Bone marrow (tissue), 2 donors: ENCODE measurements around the gene DPP10.
"Not testable (repeated sequence)": the region's sequence is repeated elsewhere in the genome, so short reads cannot be mapped to it uniquely, and the experiment has no call there.

ENCODE experiments used
- DNase-seq, 2 donors: peaks; one replicate each; lab custom pipeline; 2025; lab: John Stamatoyannopoulos, UW

DPP10 gene

GRCh38 chr2:114515882-114516281, 73.4 kb downstream of the DPP10 start:
- DNase-seq, result no peak

GRCh38 chr2:114517580-114517979, 75.1 kb downstream of the DPP10 start:
- DNase-seq, result no peak

- no peak for DNase-seq
Observed at GRCh38 chr2:114518738-114519137, 76.3 kb downstream of the DPP10 start.

GRCh38 chr2:114522612-114523011, 80.2 kb downstream of the DPP10 start:
- not testable (repeated sequence) for DNase-seq

- DNase-seq, result no peak
Observed at GRCh38 chr2:114525955-114526354, 83.5 kb downstream of the DPP10 start.

- DNase-seq, result no peak
Observed at GRCh38 chr2:114526841-114527240, 84.4 kb downstream of the DPP10 start.

DNA sequence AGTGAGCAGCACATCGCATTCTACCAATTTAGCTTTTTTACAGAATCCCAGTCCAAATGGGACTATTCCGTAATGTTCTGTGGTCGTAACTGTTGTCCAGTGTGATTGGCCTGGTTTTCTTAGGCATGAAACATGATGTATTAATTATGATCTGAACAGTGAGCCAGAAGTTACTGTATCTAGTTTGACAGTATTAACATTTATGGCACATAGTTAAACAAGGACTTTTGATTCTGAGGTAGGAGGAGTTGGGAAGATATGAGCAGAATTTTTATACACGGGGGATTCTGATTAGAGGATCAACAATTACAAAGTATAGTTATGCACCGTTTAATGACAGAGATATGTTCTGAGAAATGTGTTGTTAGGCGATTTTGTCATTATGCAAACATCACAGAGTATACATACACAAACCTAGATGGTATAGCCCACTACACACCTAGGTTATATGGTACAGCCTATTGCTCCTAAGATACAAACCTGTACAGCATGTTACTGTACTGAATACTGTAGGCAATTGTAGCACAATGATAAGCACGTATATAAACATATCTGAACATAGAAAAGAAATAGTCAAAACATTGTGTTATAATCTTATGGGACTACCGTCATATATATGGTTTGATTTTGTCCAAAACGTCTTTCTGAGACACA, 85.0 kb downstream of the DPP10 start:
- no peak for DNase-seq

DNA sequence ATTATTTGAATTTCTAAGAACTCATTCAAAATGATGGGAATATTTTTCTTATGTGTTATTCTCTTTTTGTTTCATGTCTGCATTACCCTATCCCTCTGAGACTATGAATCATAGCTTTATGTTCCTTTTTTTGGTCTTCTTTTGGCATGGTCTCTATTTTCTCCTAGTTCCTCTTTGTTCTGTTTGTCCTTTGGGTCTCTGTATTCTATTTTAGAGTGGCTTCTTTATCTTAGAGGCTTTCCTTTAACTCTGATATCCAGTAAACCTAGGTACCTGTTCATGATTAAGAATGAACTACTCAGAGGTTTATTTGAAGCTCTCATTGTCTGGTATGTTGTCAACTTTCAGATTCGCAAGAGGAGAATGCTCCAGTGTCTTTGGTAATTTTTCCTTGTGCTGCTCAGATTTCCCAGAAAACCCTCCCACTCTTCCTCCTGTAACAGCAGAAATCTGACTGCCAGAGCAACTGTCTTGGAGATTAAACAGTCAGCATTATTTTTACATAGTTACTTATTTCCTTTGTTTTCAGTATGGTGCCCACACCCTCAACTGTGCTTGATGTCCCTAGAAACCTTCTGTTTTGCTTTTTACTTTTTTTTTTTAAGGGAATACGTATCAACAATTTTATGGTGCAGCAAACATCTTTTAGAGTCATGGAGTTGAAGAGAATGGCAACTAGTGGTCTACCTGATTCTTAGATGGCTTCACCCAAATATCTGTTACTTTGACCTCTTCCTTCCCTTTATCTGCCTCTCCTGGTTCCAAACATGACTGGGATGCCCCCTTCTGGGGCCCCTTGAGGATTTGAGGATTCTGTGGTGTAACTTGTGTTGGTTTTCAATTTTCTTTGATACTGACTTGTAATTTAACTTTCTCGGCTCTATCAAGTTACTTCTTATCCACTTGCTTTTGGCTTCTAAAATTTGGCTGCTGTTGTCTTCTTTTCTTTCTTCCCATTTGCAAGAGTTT, 92.0 kb downstream of the DPP10 start:
- DNase-seq, result no peak

DNA sequence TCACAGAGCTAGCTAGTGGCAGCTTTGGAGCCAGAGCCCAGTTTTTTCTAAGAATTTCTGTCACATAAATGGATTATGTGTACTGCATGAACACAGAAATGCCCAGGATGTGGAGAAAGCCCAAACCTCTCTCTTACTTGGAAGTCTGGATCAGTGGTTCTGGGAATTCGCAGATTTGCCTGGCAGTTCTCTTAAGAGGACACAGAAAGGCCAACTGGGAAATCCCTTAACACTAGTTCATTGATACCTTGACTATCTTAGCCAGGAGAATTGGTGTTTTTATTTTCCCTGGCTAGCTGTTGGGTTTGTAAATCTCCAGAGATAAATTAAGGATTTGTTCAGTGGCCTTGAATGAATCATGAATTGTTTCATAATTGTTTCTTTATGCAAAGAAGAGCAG, 95.3 kb downstream of the DPP10 start:
- no peak for DNase-seq

- DNase-seq, result no peak
Observed at GRCh38 chr2:114542695-114543094, 100.3 kb downstream of the DPP10 start.

GRCh38 chr2:114543236-114543766, 100.9 kb downstream of the DPP10 start:
- DNase-seq, result no peak

DNA sequence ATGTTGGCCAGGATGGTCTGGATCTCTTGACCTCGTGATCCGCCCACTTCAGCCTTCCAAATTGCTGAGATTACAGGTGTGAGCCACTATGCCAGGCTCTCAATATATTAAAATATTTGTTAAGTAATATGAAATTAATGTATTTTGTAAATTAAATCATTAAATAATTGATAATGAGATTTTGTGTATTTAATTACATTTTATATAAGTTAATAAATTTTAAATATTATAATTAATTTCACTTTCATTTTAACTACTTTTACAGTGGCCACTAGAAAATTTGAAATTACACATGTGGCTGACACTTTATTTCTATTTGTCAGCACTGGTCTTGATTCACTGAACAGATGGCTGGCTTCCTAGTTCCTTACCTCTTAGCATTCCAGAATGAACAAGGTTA, 102.6 kb downstream of the DPP10 start:
- no peak for DNase-seq

- no peak for DNase-seq
Observed at GRCh38 chr2:114546531-114546930, 104.1 kb downstream of the DPP10 start.

DNA sequence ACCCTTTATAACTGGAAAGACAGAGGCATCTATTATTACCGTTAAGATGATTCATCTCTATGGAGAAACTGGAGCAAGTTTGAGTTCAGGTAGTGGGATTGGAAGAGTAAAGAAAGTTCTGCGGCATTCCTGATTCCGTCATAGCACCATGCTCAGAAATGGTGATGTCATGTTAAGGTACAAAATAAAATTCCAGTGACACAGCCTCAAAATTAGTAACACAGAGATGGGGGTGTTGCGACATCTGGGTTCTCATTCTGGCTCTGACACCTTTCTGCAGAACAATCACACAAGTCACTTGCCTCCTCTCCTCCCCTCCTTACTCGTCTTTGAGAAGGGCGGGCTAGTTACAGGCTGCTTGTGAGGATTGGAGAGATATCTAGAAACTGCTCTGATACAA, 105.7 kb downstream of the DPP10 start:
- no peak for DNase-seq

- no peak for DNase-seq
Observed at GRCh38 chr2:114550364-114550763, 107.9 kb downstream of the DPP10 start.

DNA sequence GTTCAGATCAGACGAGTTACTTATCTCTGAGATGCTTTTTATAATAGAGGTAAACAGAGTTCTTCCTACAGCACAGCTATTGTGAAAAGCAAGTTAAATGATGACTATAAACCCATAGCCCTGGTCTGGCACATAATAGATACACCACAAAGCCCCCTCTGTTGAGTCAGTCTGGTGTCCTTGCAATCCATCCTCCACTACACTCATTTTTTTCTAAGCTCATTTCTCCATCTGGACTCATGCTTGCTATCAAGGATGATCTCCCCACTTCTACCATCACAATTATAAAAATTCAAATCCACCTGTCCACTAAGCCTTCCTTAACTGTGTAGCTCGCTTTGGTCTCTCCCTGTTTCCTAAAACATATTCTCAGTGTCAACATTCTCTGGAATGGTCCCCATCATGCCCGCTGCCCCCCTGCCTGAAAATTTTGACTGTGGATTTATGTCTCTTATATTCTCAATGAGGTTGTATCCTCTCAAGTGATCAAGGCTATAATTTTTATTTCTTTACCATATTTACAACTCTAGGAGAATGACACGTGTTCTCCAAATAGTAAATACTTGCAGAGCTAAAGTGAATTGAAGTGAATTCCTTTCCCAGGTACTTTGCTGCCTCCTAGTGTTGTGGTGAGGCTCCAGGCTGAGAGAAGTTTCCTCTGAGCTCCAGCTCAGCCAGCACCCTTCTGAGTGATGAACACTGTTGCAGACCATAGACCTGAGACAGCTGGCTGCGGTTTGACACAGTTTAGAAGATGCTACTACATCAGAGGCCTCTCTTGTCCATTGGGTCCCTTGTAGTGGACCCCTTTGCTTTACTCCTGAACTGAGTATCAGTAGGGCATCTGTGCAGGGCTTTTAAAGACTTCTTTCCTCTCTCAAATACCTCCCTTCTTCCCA, 108.7 kb downstream of the DPP10 start:
- peak in 1 of 2 donors; percentile 17 for DNase-seq

DNA sequence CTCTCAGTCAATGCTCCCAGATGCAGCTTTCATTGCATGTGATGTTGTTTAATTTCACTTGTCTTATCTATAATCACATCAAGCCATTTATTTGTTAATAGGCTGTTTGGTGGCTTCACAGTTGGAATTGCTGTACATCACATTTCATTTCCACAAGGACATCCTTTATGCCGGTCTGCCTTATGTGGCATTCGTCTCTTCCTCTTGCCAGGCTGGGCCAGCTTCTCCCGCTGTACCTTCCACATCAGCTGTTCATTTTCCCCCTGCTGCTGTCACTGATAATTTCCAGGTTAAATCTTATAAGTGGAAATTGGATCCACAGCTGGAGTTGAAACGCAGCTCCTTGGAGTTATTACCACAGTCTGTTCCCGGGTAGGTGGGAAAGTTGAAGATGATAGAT, 110.6 kb downstream of the DPP10 start:
- DNase-seq, result no peak

- no peak for DNase-seq
Observed at GRCh38 chr2:114569166-114569565, 126.7 kb downstream of the DPP10 start.

DNA sequence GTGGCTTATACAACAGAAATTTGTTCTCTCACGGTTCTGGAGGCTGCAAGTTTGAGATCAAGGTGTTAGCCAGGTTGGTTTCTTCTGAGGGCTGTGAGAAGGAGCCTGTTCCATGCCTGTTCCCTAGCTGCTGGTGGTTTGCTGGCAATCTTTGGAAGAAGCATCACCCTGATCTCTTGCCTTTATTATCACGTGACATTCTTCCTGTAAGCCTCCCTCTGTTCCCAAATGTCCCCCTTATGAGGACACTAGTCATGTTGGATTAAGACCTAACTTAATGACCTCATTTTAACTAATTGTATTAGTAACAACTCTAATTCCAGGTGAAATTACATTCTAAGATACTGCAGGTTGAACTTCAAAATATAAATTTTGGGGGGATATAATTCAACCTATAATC, 135.2 kb downstream of the DPP10 start:
- no peak for DNase-seq

- DNase-seq, result no peak
Observed at GRCh38 chr2:114579542-114579941, 137.1 kb downstream of the DPP10 start.

DNA sequence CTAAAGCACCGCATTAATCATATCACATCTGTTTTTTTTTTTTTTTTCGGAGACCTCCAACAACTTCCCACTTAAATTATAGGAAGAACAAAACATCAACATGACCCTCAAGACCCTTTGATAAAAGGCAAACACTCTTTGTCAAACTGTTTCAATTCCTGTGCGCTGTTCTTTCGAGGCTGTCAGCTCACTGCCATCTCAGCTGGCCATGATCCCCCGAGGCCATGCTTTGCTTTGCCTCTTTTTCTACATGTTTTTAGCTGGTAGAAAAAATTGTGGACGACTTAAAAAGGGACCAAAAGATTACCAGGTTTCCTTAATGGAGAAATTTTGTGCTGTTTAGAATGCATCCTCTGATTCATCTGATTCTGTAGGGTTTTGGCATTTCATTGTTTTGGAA, 138.2 kb downstream of the DPP10 start:
- DNase-seq, result no peak

- DNase-seq, result no peak
Observed at GRCh38 chr2:114598329-114598728, 155.9 kb downstream of the DPP10 start.
